Endothelial cell of umbilical vein (primary cell): ENCODE data around the gene CLDN6. TPM values are rescaled to one million over a fixed set of nuclear protein-coding genes. Genes with fewer than 3 reads are reported as not detected.

Source experiments
- BruUV-seq: library from RNA; stranded (reverse); fragments of 400-500 nt; replicated peaks from 2 replicates; lab custom pipeline; 2021; lab: Mats Ljungman, UMichigan
- CTCF ChIA-PET: fragments of 300-600, 350-600 bp; sonication (Branson Sonifier 250); formaldehyde crosslinking; loops from one replicate; lab custom pipeline; 2021; ENCODE audit warnings: antibody characterized with exemption, inconsistent platforms; lab: Charles Lee
- POLR2A ChIA-PET: fragments of 300-600, 350-600 bp; sonication (Branson Sonifier 250); formaldehyde crosslinking; loops from one replicate; lab custom pipeline; 2021; ENCODE audit warnings: antibody characterized with exemption, inconsistent platforms; lab: Charles Lee
- DNase-seq: peaks from one replicate; pipeline ENCODE4 v3.0.0-alpha.2; 2011; ENCODE audit warnings: low read depth, low spot score
- FAIRE-seq: peaks from 2 replicates; lab custom pipeline; 2011; peaks lifted over from hg19 to GRCh38; lab: Jason Lieb, UNC
- H2AFZ ChIP-seq: 2 replicates; pipeline ENCODE4 v1.6.0; 2012; ENCODE audit warnings: low read depth, low read length, control low read depth, inconsistent platforms
- H3K27ac ChIP-seq: 2 replicates; pipeline ENCODE4 v1.5.1; 2011; ENCODE audit warnings: low read depth, mild to moderate bottlenecking, control low read depth, low read length, moderate library complexity; ENCODE audit not compliant: insufficient read depth
- H3K27me3 ChIP-seq, 2 experiments: 2 replicates each; pipeline versions ENCODE4 v1.6.0 to v1.6.1; 2011; ENCODE audit warnings: low read length in 2 of 2, mixed read lengths in 1 of 2; ENCODE audit not compliant: control insufficient read depth in 2 of 2, insufficient read depth in 2 of 2
- H3K36me3 ChIP-seq, 2 experiments: 2 replicates in 1 of 2; 3 replicates in 1 of 2; pipeline ENCODE4 v1.5.1; 2011; ENCODE audit warnings: low read length in 2 of 2, mild to moderate bottlenecking in 1 of 2, moderate library complexity in 1 of 2; ENCODE audit not compliant: control insufficient read depth in 2 of 2, insufficient read depth in 2 of 2; ENCODE audit errors: extremely low read depth in 1 of 2
- H3K4me1 ChIP-seq: 3 replicates; pipeline ENCODE4 v1.5.1; 2011; ENCODE audit warnings: mild to moderate bottlenecking, low read length; ENCODE audit not compliant: control insufficient read depth, insufficient read depth; ENCODE audit errors: extremely low read depth
- H3K4me2 ChIP-seq: 2 replicates; pipeline ENCODE4 v1.6.1; 2011; ENCODE audit warnings: low read length, control low read depth, mixed read lengths; ENCODE audit not compliant: insufficient read depth
- H3K4me3 ChIP-seq, 3 experiments: fragments of 200-600 bp in 1 of 3; sonication (generic), shearing (Covaris generic) in 1 of 3; replicated peaks in 1 of 3; 2 replicates each; pipeline ENCODE4 v1.5.1; 2011 to 2016; ENCODE audit warnings: control low read depth in 3 of 3, low read length in 3 of 3, mild to moderate bottlenecking in 2 of 3, inconsistent platforms in 1 of 3, low read depth in 1 of 3, moderate library complexity in 1 of 3; ENCODE audit not compliant: insufficient read depth in 1 of 3
- H3K79me2 ChIP-seq: 2 replicates; pipeline ENCODE4 v1.6.0; 2012; ENCODE audit warnings: low read length, inconsistent platforms; ENCODE audit not compliant: control insufficient read depth, insufficient read depth
- H3K9ac ChIP-seq: replicated peaks from 2 replicates; pipeline ENCODE3; 2011; ENCODE audit warnings: low read length, control low read depth; ENCODE audit not compliant: insufficient read depth; ENCODE audit errors: extremely low read depth
- H3K9me1 ChIP-seq: replicated peaks from 3 replicates; pipeline ENCODE4 v1.6.0; 2011; ENCODE audit warnings: mild to moderate bottlenecking, low read length; ENCODE audit not compliant: control insufficient read depth, insufficient read depth; ENCODE audit errors: extremely low read depth
- H3K9me3 ChIP-seq: replicated peaks from 2 replicates; pipeline ENCODE4 v1.5.1; 2012; ENCODE audit warnings: low read length, inconsistent platforms; ENCODE audit not compliant: control insufficient read depth, insufficient read depth
- H4K20me1 ChIP-seq: replicated peaks from 2 replicates; pipeline ENCODE3; 2011; ENCODE audit warnings: mild to moderate bottlenecking, low read length; ENCODE audit not compliant: control insufficient read depth, insufficient read depth; ENCODE audit errors: extremely low read depth
- CTCF ChIP-seq, 2 donors: IDR thresholded peaks; 1 replicate in 1 of 2; 2 replicates in 1 of 2; pipeline ENCODE4 v1.5.1; 2011; ENCODE audit warnings: low read length in 2 of 2, mild to moderate bottlenecking in 2 of 2, moderate library complexity in 2 of 2, control low read depth in 1 of 2, inconsistent platforms in 1 of 2, low read depth in 1 of 2; ENCODE audit not compliant: insufficient read depth in 1 of 2; ENCODE audit errors: extremely low read depth in 1 of 2
- EZH2 ChIP-seq: IDR thresholded peaks from 2 replicates; pipeline ENCODE4 v1.6.1; 2012; ENCODE audit warnings: borderline replicate concordance, low read depth, mild to moderate bottlenecking, moderate library complexity, low read length, inconsistent platforms; ENCODE audit not compliant: severe bottlenecking
- FOS ChIP-seq: IDR thresholded peaks from 2 replicates; pipeline ENCODE4 v1.6.1; 2011; ENCODE audit warnings: mild to moderate bottlenecking, low read length, moderate library complexity, borderline replicate concordance; ENCODE audit not compliant: insufficient read depth
- GATA2 ChIP-seq: IDR thresholded peaks from 2 replicates; pipeline ENCODE4 v1.7.0; 2011; ENCODE audit warnings: low read depth, mild to moderate bottlenecking, moderate library complexity, mixed read lengths, low read length; ENCODE audit not compliant: insufficient read length, insufficient read depth
- JUN ChIP-seq: IDR thresholded peaks from 2 replicates; pipeline ENCODE4 v1.6.1; 2011; ENCODE audit warnings: borderline replicate concordance, low read depth; ENCODE audit not compliant: insufficient read length, insufficient read depth
- MYC ChIP-seq: IDR thresholded peaks from one replicate; pipeline ENCODE4 v1.6.1; 2011; ENCODE audit warnings: mild to moderate bottlenecking, low read depth, low read length
- POLR2A ChIP-seq: IDR thresholded peaks from 2 replicates; pipeline ENCODE4 v1.6.1; 2012; ENCODE audit warnings: low read depth, mild to moderate bottlenecking, control low read depth, low read length
- POLR2AphosphoS5 ChIP-seq: IDR thresholded peaks from 2 replicates; pipeline ENCODE4 v1.6.1; 2012; ENCODE audit warnings: low read depth, mild to moderate bottlenecking, control low read depth, low read length, moderate library complexity; ENCODE audit not compliant: insufficient read depth
- dilution Hi-C: fragments of 300-500 bp; cut with MboI; formaldehyde crosslinking; loops from one replicate; pipeline ENCODE4 v1.15.0; 2019; ENCODE audit warnings: low sequenced_read_pairs; ENCODE audit not compliant: extremely low pct_ligation_motif_present
- intact Hi-C: fragments of 100-400 bp; cut with micrococcal nuclease; formaldehyde crosslinking; loops from one replicate; pipeline ENCODE4 v1.10.0; 2022
- polyA plus RNA-seq, 4 experiments: library from polyadenylated mRNA; depleted of rRNA in 3 of 4; stranded (reverse) in 3 of 4; unstranded in 1 of 4; fragments of >200 nt; gene quantifications; 2 replicates each; pipeline versions ENCODE4 v1.2.1 to v1.2.3, GENCODE V29; 2011 to 2012; ENCODE audit warnings: missing spikeins in 1 of 4
- total RNA-seq: library from RNA; stranded (reverse); gene quantifications from 2 replicates; pipeline ENCODE4 v1.2.3, GENCODE V29; 2021
- TF ChIP-seq, protein P1 (sequence below): IDR thresholded peaks from 2 replicates; pipeline ENCODE4 v1.6.1; 2011; ENCODE audit not compliant: insufficient read depth, insufficient read length

The CLDN6 gene
- total and polyA plus RNA-seq, 2 donors (not counting 3 experiments of a cell fraction or from before 2014, with no cell fraction given): 0.28 TPM; not detected in 1

DNA sequence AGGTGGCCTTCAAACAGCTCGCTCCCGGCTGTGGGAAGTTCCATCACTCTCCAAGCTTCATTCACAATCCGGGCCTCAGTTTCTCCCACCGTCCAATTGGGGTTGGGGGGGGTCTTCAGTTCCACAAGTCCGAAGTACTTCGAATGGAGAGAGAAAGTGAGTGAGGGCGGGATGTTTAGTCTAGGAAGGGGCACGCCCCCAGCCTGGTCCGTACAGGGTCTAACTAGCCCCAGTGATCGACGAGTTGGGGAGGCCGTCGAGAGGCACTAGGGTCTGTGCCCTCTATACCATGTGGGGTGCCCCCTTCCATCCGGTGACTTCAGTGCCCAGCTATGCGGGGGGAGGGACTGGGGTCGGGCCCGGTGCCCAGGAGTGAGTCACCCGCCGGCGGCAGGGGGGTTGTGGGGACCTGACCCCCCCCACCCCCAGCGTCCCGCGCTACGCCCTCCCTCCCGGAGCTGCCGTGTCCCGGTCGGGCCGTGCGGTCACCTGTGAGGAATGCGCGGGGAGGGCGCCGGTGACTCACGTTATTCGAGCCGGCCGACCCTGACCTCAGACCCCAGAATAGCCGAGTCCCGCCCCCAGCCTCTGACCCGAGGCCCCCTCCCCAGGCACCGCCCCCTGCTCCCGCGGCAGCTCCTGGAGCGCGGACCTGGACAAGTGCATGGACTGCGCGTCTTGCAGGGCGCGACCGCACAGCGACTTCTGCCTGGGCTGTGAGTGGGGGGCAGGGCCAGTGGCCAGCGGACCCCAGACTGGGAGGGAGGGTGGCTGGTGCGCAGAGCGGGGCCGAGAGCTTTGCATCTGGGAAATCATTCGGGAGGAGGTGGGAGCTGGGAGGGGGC lies 2.8 kb upstream of the CLDN6 start:
- TF ChIP-seq GATA2: no peak
- peak; percentile 97 for TF ChIP-seq FOS
- no peak for TF ChIP-seq EZH2
- TF ChIP-seq, protein P1, sequence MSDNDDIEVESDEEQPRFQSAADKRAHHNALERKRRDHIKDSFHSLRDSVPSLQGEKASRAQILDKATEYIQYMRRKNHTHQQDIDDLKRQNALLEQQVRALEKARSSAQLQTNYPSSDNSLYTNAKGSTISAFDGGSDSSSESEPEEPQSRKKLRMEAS: peak; percentile 21
- peak; percentile 32 for TF ChIP-seq POLR2A
- peak; percentile 97 for TF ChIP-seq POLR2AphosphoS5
- peak; percentile 75 for TF ChIP-seq JUN
- TF ChIP-seq MYC: peak; percentile 67
- TF ChIP-seq CTCF (IDR thresholded peaks at IDR 0.05; ENCODE audit: extremely low read depth in 1 of 2, insufficient read depth in 1 of 2, low read depth in 1 of 2, low read length in 2 of 2): no peak

More for the DNA sequence above, 2.8 kb upstream of the CLDN6 start:
- Histone ChIP-seq H4K20me1 (no peaks in the 10 kb centered on the region), H3K9me1 (no peaks in the 10 kb centered on the region), H3K4me1 (peaks cover 18% of the 10 kb centered on the region), H3K9ac (peak overlapping the region; percentile 99), H3K4me3 (peak overlapping the region; percentile 61 to 83 (median 75)), H3K27ac (peak overlapping the region; percentile 98), H2AFZ (no peak overlapping the region), H3K79me2 (peaks cover 2% of the 10 kb centered on the region), H3K36me3 (no peaks in the 10 kb centered on the region), H3K9me3 (no peaks in the 10 kb centered on the region), H3K27me3 (peaks cover 0 to 2% of the 10 kb centered on the region in 2 experiments), H3K4me2 (peak overlapping the region; percentile 83)
- BruUV-seq: no TSS peak
- peak; percentile 86 for DNase-seq
- peak; percentile 93 for FAIRE-seq
- dilution Hi-C loops: no loop called here
- ChIA-PET POLR2A (interaction anchor here (0.6 to 2.2 kb wide), 9 partner anchors 7 to 138 kb away, joined by 3 to 16 read pairs (median 5); partner anchors contain the start of gene ZNF213), CTCF (interaction anchor here (1.2 to 6.1 kb wide), 7 partner anchors 7 to 38 kb away, joined by 7 to 52 read pairs (median 9); no protein-coding TSS in a partner anchor)
- intact Hi-C loops: loop anchor here (1.0 to 2.0 kb wide), 3 partner anchors 17 to 116 kb away; partner anchors contain the start of gene PAQR4
